ENCODE measurements around the gene MYO15B. TPM values are rescaled to one million over a fixed set of nuclear protein-coding genes. Genes with fewer than 3 reads are reported as not detected.

The MYO15B gene
- total RNA-seq, 2 experiments from 2014 or later: 8.9 to 19.2 TPM

GRCh38 chr17:75638893-75639292, 51.3 kb downstream of the MYO15B start:
- H3K9me3 ChIP-seq (ENCODE audit: low read length): no peaks in the 10 kb centered on the region
- CTCF ChIA-PET (ENCODE audit: unreplicated experiment): interaction anchor here (1.0 kb wide), 1 partner anchor 16 kb away, joined by 4 read pairs; no protein-coding TSS in a partner anchor
- no peaks in the 10 kb centered on the region for H3K79me2 ChIP-seq (ENCODE audit: insufficient read depth, low read depth, low read length)
- no peak overlapping the region for H3K4me3 ChIP-seq (ENCODE audit: low read depth, low read length, poor library complexity, severe bottlenecking)
- H3K27ac ChIP-seq (ENCODE audit: low read depth, low read length, poor library complexity, severe bottlenecking): no peak overlapping the region
- peaks cover 21% of the 10 kb centered on the region for H3K36me3 ChIP-seq (ENCODE audit: insufficient read depth, low read length)
- intact Hi-C loops (cut with micrococcal nuclease; ENCODE audit: unreplicated experiment): no loop called here
- H2AFZ ChIP-seq (ENCODE audit: low read length): no peak overlapping the region
- no TSS peak for BruUV-seq (replicated peaks)
- POLR2A ChIA-PET: no interaction called here
- H3K4me2 ChIP-seq (ENCODE audit: low read length): no peak overlapping the region
- H4K20me1 ChIP-seq (ENCODE audit: insufficient read depth, low read length): no peaks in the 10 kb centered on the region
- no peaks in the 10 kb centered on the region for H3K9me2 ChIP-seq (ENCODE audit: insufficient read depth, low read length)
- peaks cover 6% of the 10 kb centered on the region for H3K4me1 ChIP-seq (ENCODE audit: insufficient read depth, low read length, poor library complexity, severe bottlenecking)
- no peak for DNase-seq (ENCODE audit: low spot score)
- TF ChIP-seq CTCF (conservative IDR thresholded peaks at IDR 0.05; ENCODE audit: low read length): no peak
- no peak for TF ChIP-seq EZH2phosphoT487 (IDR thresholded peaks at IDR 0.05; ENCODE audit: borderline replicate concordance, low read depth, low read length)

- H2AFZ ChIP-seq (ENCODE audit: low read length): no peak overlapping the region
- no peaks in the 10 kb centered on the region for H4K20me1 ChIP-seq (ENCODE audit: insufficient read depth, low read length)
- no peak overlapping the region for H3K4me2 ChIP-seq (ENCODE audit: low read length)
- no peaks in the 10 kb centered on the region for H3K79me2 ChIP-seq (ENCODE audit: insufficient read depth, low read depth, low read length)
- POLR2A ChIA-PET: no interaction called here
- no peak for TF ChIP-seq CTCF (conservative IDR thresholded peaks at IDR 0.05; ENCODE audit: low read length)
- TF ChIP-seq EZH2phosphoT487 (IDR thresholded peaks at IDR 0.05; ENCODE audit: borderline replicate concordance, low read depth, low read length): no peak
- BruUV-seq (replicated peaks): no TSS peak
- H3K4me1 ChIP-seq (ENCODE audit: insufficient read depth, low read length, poor library complexity, severe bottlenecking): peaks cover 2% of the 10 kb centered on the region
- CTCF ChIA-PET (ENCODE audit: unreplicated experiment): no interaction called here
- DNase-seq (ENCODE audit: low spot score): no peak
- no peak overlapping the region for H3K27ac ChIP-seq (ENCODE audit: low read depth, low read length, poor library complexity, severe bottlenecking)
- peaks cover 24% of the 10 kb centered on the region for H3K36me3 ChIP-seq (ENCODE audit: insufficient read depth, low read length)
- no peak overlapping the region for H3K4me3 ChIP-seq (ENCODE audit: low read depth, low read length, poor library complexity, severe bottlenecking)
- no peaks in the 10 kb centered on the region for H3K9me2 ChIP-seq (ENCODE audit: insufficient read depth, low read length)
- H3K9me3 ChIP-seq (ENCODE audit: low read length): no peaks in the 10 kb centered on the region
- intact Hi-C loops (cut with micrococcal nuclease; ENCODE audit: unreplicated experiment): no loop called here
These were observed 51.7 kb downstream of the MYO15B start for GRCh38 chr17:75639327-75639726.

- H3K27ac ChIP-seq (ENCODE audit: low read depth, low read length, poor library complexity, severe bottlenecking): no peak overlapping the region
- CTCF ChIA-PET (ENCODE audit: unreplicated experiment): no interaction called here
- POLR2A ChIA-PET: no interaction called here
- no peaks in the 10 kb centered on the region for H3K9me2 ChIP-seq (ENCODE audit: insufficient read depth, low read length)
- no peak overlapping the region for H2AFZ ChIP-seq (ENCODE audit: low read length)
- no peak for DNase-seq (ENCODE audit: low spot score)
- peaks cover 27% of the 10 kb centered on the region for H3K36me3 ChIP-seq (ENCODE audit: insufficient read depth, low read length)
- no peak overlapping the region for H3K4me2 ChIP-seq (ENCODE audit: low read length)
- H3K4me3 ChIP-seq (ENCODE audit: low read depth, low read length, poor library complexity, severe bottlenecking): no peak overlapping the region
- no TSS peak for BruUV-seq (replicated peaks)
- intact Hi-C loops (cut with micrococcal nuclease; ENCODE audit: unreplicated experiment): no loop called here
- TF ChIP-seq CTCF (conservative IDR thresholded peaks at IDR 0.05; ENCODE audit: low read length): no peak
- no peak for TF ChIP-seq EZH2phosphoT487 (IDR thresholded peaks at IDR 0.05; ENCODE audit: borderline replicate concordance, low read depth, low read length)
- no peaks in the 10 kb centered on the region for H3K4me1 ChIP-seq (ENCODE audit: insufficient read depth, low read length, poor library complexity, severe bottlenecking)
- H3K9me3 ChIP-seq (ENCODE audit: low read length): no peaks in the 10 kb centered on the region
- H4K20me1 ChIP-seq (ENCODE audit: insufficient read depth, low read length): no peaks in the 10 kb centered on the region
- H3K79me2 ChIP-seq (ENCODE audit: insufficient read depth, low read depth, low read length): no peaks in the 10 kb centered on the region
These were observed 52.4 kb downstream of the MYO15B start for GRCh38 chr17:75639771-75640555.

All from OCI-LY7 (cell line).